Hepatocyte (in vitro differentiated cells): ENCODE measurements around the gene PIAS4. TPM values are rescaled to one million over a fixed set of nuclear protein-coding genes. Genes with fewer than 3 reads are reported as not detected.

Source experiments
- DNase-seq: peaks from one replicate; pipeline ENCODE4 v3.0.0-alpha.2; 2016; ENCODE audit warnings: low spot score
- H2AFZ ChIP-seq: fragments of 200-600 bp; sonication (generic); 2 replicates; pipeline ENCODE4 v1.6.0; 2016; ENCODE audit warnings: antibody characterized with exemption, mild to moderate bottlenecking
- H3K27ac ChIP-seq: fragments of 200-600 bp; sonication (generic); 2 replicates; pipeline ENCODE4 v1.5.1; 2016; ENCODE audit warnings: mild to moderate bottlenecking
- H3K27me3 ChIP-seq: fragments of 200-600 bp; sonication (generic); 2 replicates; pipeline ENCODE4 v1.6.1; 2016
- H3K36me3 ChIP-seq: fragments of 200-600 bp; sonication (generic); replicated peaks from 2 replicates; pipeline ENCODE4 v1.5.1; 2016; ENCODE audit warnings: low read depth; ENCODE audit not compliant: insufficient read depth
- H3K4me1 ChIP-seq: fragments of 200-600 bp; sonication (generic); 2 replicates; pipeline ENCODE4 v1.5.1; 2016; ENCODE audit warnings: mild to moderate bottlenecking, moderate library complexity; ENCODE audit not compliant: insufficient read depth
- H3K4me2 ChIP-seq: fragments of 200-600 bp; sonication (generic); 2 replicates; pipeline ENCODE4 v1.6.0; 2016
- H3K4me3 ChIP-seq: fragments of 200-600 bp; sonication (generic); 2 replicates; pipeline ENCODE4 v1.5.1; 2016; ENCODE audit warnings: mild to moderate bottlenecking
- H3K79me2 ChIP-seq: fragments of 200-600 bp; sonication (generic); 2 replicates; pipeline ENCODE4 v1.6.0; 2017; ENCODE audit warnings: mild to moderate bottlenecking
- H3K9me2 ChIP-seq: fragments of 200-600 bp; sonication (generic); replicated peaks from 2 replicates; pipeline ENCODE4 v1.6.0; 2017; ENCODE audit warnings: mild to moderate bottlenecking; ENCODE audit not compliant: insufficient read depth
- H3K9me3 ChIP-seq: fragments of 200-600 bp; sonication (generic); 2 replicates; pipeline ENCODE4 v1.5.1; 2016; ENCODE audit warnings: low read depth, mild to moderate bottlenecking
- H4K20me1 ChIP-seq: fragments of 200-600 bp; sonication (generic); 2 replicates; pipeline ENCODE4 v1.6.0; 2016; ENCODE audit warnings: mild to moderate bottlenecking; ENCODE audit not compliant: insufficient read depth, poor library complexity, severe bottlenecking
- CTCF ChIP-seq: fragments of 200-600 bp; sonication (generic); IDR thresholded peaks from 2 replicates; pipeline ENCODE4 v1.5.1; 2016; ENCODE audit warnings: antibody characterized with exemption, mild to moderate bottlenecking; ENCODE audit not compliant: poor library complexity
- EZH2 ChIP-seq: fragments of 200-600 bp; sonication (generic); IDR thresholded peaks from 2 replicates; pipeline ENCODE4 v1.6.1; 2016; ENCODE audit warnings: antibody characterized with exemption, mild to moderate bottlenecking, borderline replicate concordance
- EZH2phosphoT487 ChIP-seq: fragments of 200-600 bp; sonication (generic); IDR thresholded peaks from one replicate; pipeline ENCODE4 v1.6.1; 2018; ENCODE audit warnings: antibody characterized with exemption, mild to moderate bottlenecking, low read depth, moderate library complexity; ENCODE audit not compliant: unreplicated experiment, severe bottlenecking
- WGBS: methylation state at CpG from one replicate; pipeline ENCODE4 v1.1.6; 2016; ENCODE audit warnings: low lambda C conversion rate; ENCODE audit errors: missing lambda C conversion rate; 5-methylcytosine and 5-hydroxymethylcytosine counted together
- polyA plus RNA-seq: library from polyadenylated mRNA; unstranded; fragments of >200 nt; fragmentation: Nextera tagmentation; extraction: Ambion mirVana; gene quantifications from 2 replicates; pipeline ENCODE4 v1.2.1, GENCODE V29; 2016
- total RNA-seq: library from RNA; depleted of rRNA; stranded (reverse); fragments of >200 nt; gene quantifications from 2 replicates; pipeline ENCODE4 v1.2.3, GENCODE V29; 2014

PIAS4 gene
- total and polyA plus RNA-seq, 2 experiments from 2014 or later = 15.0 to 16.7 TPM

- H3K27ac ChIP-seq = no peak overlapping the region
- no peaks in the 10 kb centered on the region for H3K4me1 ChIP-seq
- no peak for DNase-seq
- TF ChIP-seq EZH2 (no peak), CTCF (no peak), EZH2phosphoT487 (no peak)
- peaks cover 39% of the 10 kb centered on the region for H4K20me1 ChIP-seq
- H3K79me2 ChIP-seq = peaks cover 39% of the 10 kb centered on the region
- no peak overlapping the region for H3K4me2 ChIP-seq
- 82% methylated on average over 12 of the region's 14 CpGs for WGBS
- H3K36me3 ChIP-seq = no peaks in the 10 kb centered on the region
- H3K4me3 ChIP-seq = no peak overlapping the region
- H3K27me3 ChIP-seq = no peaks in the 10 kb centered on the region
- no peaks in the 10 kb centered on the region for H3K9me2 ChIP-seq
- H3K9me3 ChIP-seq = no peaks in the 10 kb centered on the region
- H2AFZ ChIP-seq = no peak overlapping the region
Observed at GRCh38 chr19:4042731-4043082, 35.2 kb downstream of the PIAS4 start.

GRCh38 chr19:4043401-4043800, 35.9 kb downstream of the PIAS4 start:
- Histone ChIP-seq H3K4me2 (no peak overlapping the region), H3K36me3 (no peaks in the 10 kb centered on the region), H3K9me2 (no peaks in the 10 kb centered on the region), H3K27ac (no peak overlapping the region), H3K27me3 (no peaks in the 10 kb centered on the region), H2AFZ (no peak overlapping the region), H3K4me1 (no peaks in the 10 kb centered on the region), H3K9me3 (no peaks in the 10 kb centered on the region), H3K4me3 (no peak overlapping the region), H4K20me1 (peaks cover 44% of the 10 kb centered on the region), H3K79me2 (peaks cover 44% of the 10 kb centered on the region)
- TF ChIP-seq EZH2phosphoT487 (no peak), EZH2 (no peak), CTCF (no peak)
- WGBS = 87% methylated on average over 4 of the region's 11 CpGs
- DNase-seq = no peak

GRCh38 chr19:4043966-4044715, 36.6 kb downstream of the PIAS4 start:
- Histone ChIP-seq H3K4me2 (no peak overlapping the region), H3K27me3 (no peaks in the 10 kb centered on the region), H3K27ac (no peak overlapping the region), H4K20me1 (peaks cover 49% of the 10 kb centered on the region), H3K36me3 (no peaks in the 10 kb centered on the region), H3K4me3 (no peak overlapping the region), H3K9me3 (no peaks in the 10 kb centered on the region), H2AFZ (no peak overlapping the region), H3K4me1 (no peaks in the 10 kb centered on the region), H3K79me2 (peaks cover 50% of the 10 kb centered on the region), H3K9me2 (no peaks in the 10 kb centered on the region)
- DNase-seq = no peak
- WGBS = 97% methylated on average over 25 of the region's 31 CpGs
- TF ChIP-seq CTCF (no peak), EZH2phosphoT487 (no peak), EZH2 (no peak)
